ENCODE measurements around the gene CDYL.

Gene CDYL

DNA sequence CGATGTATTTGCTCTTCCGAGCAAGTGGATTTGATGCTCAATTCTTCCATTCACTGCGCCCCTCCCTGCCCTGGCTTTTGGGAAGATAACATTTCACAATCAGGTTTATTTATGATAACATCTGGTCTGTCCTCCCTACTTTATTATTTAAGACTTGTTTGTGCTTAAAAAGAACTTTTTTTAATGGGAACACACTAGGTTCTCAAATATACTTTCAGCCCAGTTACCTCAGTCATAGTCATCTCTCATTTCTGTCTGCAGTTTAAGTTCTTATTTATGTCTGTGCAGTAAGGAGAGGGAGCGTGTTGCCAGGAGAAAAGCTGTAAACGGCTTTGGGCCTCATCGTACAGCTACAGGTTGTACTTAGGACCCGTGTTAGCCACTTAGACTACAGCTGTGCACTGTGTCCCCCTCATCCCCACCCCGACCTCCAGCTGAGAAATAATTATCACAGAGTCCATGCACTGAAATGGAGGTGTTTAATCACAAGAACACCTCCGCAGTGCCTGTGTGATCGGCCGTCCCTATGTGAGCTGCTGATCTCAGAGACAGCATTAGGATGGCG lies 128.3 kb downstream of the CDYL start:
- in situ Hi-C loops (cut with MboI; ENCODE audit: low sequenced_read_pairs) = no loop called here

DNA sequence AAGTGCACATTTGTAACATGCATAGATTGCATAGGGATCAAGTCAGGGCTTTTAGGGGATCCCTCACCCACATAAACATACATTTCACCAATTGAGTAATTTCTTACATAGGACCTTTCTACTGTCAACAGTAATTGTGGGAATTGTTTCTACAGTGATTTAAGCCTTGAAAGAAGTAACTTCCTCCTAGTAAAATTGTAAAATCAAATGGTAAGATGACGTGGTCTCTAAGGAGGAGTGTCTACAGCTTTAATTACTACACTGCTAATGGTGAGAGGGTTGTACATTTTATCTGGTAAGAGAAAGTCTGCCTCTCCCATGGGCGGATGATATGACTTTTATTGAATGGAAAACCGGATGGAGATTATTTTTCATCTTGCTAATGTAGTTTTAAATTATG lies 129.6 kb downstream of the CDYL start:
- in situ Hi-C loops (cut with MboI; ENCODE audit: low sequenced_read_pairs) = no loop called here

DNA sequence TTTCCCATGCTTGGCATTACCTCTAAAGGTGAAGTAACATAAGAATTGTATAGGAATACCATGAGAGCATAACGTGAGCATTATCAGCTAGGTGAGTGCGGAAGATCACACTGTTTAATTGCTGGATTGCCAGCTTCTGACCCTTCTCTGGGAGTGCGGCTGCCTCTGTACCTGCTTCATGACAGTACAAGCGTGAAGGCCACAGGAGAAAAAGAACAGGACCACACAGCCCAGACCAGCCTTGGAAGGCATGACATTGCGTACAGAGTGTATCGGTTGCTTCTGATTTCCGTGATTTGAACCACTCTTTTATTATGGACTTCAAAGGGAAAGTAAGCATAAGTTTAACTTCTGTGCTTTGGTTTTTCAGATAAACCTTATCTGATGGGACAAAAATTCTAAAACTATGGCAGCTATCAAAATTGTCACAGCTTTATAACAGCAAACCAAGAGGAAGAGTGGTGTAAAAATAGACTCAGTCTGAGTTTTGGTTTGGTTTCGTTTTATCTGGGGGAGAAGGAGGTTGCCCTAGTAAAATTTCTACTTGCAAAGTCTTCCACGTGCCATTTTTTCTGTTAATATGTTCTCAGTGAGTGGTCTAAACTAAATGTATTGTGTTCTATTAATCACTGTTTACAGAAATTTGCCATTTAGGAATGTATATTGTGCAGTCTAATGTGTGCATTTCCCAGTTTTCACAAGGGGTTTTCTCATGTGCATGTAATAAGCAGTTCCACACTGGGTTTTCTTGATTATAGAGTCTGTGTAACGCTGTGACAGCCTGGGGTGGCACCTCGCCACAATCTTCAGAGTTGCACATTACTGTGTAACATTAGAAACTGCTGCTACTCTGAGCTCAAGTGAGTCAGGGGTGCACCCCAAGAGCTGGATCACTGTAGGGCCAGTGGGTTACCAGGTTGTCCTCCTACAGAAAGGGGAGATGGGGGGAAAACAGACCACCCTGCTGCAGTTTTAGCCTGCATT lies 130.4 kb downstream of the CDYL start:
- in situ Hi-C loops (cut with MboI; ENCODE audit: low sequenced_read_pairs) = no loop called here

DNA sequence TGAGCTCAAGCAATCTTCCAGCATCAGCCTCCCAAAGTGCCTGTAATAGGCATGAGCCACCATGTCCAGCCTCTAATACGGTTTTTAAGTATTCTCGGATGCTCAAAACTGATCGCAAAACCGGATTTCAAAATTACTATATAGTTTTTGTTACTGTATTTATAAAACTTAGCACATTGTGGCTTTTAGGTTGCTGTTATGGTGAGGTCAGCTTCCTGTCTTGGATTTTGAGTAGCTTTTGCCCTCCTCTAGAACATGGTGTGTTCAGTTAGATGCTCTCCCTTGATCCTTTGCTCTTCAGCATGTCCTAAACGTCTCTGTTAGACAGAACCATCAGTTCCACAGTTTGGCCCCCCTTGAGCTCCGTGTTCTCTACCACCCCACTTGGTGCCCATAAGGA lies 131.4 kb downstream of the CDYL start:
- in situ Hi-C loops (cut with MboI; ENCODE audit: low sequenced_read_pairs) = no loop called here

DNA sequence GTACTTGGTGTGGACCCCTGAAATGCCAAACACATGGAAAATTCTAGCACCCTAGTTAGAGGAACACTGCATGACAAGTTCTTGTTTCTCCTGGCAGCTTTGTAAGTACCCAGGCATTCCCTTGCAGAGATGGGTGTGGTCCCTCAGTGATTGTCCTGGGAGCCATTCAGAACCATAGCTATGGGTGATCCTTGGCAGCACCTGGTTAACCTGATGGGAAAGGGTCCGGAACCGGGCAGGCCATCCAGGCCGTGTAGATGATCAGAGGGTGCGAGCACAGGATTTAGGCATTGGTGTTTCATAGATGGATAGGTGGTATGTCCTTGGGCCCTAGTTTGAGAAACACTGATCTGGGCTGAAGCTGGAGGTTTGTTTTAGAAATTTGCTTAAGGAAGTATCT lies 131.9 kb downstream of the CDYL start:
- in situ Hi-C loops (cut with MboI; ENCODE audit: low sequenced_read_pairs) = no loop called here

DNA sequence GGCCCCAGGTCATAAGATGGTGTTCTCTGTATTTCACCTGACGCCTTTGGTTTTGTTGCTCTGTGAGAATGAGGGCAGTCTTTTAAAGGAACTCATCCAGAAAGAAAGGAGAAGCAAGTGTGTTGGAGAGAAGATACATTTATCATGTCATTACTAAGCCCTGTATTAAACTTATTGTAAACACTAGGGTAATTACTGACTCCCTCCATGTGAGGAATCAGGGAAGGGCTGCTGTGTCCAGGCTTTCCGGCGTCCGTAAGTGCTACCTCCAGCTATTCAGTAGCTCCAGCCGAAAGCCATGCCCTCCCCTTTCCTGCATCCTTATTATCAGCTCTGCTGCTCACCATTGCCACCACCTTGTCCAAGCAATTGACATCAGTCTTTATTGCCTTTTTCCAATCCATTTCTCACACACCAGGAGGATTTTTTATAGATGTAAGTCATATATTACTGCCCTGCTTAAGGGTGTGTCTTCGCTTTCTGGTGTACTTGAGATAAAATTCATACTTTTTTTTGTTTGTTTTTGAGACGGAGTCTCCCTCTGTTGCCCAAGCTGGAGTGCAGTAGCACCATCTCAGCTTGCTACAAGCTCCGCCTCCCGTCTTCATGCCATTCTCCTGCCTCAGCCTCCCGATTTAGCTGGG lies 133.0 kb downstream of the CDYL start:
- in situ Hi-C loops (cut with MboI; ENCODE audit: low sequenced_read_pairs) = no loop called here

DNA sequence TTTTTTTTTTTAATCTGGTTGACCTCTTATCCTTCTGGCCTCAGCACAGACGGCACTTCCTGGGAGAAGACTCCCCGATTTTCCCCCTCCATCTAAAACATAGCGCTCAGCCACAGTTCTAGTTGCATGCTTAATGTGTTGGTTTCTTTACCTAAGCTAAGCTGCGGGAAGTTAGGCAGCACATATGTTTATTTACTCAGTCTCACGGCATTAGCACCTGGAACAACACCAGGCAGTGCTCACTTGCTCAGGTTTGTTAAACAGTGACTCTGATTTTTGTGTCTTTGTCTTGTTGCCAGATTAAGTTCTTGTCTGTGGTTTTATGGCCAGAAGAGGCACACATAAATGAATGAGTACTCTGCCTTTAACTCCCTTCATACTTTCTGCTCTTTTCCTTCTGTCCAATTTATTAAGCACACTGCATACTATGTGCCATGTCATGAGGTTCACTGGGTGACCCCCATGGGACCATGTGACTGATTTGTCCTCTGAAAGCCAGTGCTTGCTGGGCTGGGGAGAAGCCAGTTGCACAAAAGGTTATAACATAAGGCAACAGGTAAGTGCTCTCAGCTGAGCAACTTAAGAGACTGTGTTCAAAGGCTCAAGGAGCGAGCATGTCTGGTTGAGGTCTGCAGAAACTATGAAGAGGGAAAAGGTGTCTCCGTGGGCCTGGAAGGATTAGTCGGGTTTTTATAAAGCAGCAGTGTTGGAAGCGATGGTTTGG lies 134.0 kb downstream of the CDYL start:
- in situ Hi-C loops (cut with MboI; ENCODE audit: low sequenced_read_pairs) = no loop called here

DNA sequence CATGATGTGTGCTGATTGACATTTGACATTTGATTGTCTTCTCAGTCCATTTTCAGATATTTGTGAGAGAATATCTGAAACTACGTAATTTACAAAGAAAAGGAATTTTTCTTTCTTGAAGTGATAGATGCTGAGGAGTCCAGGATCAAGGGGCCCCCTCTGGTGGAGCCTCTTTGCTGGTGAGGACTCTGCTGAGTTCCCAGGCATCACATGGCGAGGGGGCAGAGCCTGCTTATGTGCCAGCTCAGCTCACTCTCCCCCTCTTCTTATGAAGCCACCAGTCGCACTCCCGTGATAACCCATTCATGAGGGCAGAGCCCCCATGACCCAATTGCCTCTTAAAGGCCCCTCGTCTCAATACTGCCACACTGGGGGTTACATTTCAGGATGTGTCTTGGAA lies 136.4 kb downstream of the CDYL start:
- in situ Hi-C loops (cut with MboI; ENCODE audit: low sequenced_read_pairs) = no loop called here

DNA sequence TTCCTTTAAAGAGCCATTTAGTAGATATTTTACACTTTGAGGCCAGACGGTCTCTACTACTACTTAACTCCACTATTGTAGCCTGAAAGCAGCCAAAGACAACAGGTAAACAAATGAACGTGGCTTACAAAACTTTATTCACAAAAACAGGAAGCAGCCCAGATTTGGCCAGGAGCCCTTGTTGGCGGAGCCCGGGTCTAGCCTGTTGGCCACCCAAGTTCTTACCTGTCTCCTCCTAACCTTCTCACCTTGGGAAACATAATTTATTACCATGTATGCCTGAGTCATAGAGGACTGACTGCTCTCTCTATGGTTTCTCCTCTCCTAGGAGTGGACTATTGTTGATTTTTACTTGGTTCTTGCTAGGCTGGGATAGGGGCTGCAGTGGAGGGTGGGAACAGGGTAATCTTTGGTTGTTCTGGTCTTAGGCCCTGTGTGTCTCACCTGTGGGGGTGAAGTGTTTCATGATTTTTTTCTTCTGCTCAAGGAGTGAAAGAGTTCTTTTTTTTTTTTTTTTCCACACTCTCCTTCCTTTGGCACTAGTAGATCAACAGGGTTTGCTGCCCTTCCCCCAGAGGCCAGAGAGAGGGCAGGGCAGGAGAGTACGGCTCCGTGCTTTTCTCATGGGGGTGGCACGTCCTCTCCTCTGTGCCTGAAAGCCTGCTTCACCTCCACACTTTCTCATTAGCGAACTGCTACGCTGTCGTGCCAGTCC lies 137.7 kb downstream of the CDYL start:
- in situ Hi-C loops (cut with MboI; ENCODE audit: low sequenced_read_pairs) = no loop called here

DNA sequence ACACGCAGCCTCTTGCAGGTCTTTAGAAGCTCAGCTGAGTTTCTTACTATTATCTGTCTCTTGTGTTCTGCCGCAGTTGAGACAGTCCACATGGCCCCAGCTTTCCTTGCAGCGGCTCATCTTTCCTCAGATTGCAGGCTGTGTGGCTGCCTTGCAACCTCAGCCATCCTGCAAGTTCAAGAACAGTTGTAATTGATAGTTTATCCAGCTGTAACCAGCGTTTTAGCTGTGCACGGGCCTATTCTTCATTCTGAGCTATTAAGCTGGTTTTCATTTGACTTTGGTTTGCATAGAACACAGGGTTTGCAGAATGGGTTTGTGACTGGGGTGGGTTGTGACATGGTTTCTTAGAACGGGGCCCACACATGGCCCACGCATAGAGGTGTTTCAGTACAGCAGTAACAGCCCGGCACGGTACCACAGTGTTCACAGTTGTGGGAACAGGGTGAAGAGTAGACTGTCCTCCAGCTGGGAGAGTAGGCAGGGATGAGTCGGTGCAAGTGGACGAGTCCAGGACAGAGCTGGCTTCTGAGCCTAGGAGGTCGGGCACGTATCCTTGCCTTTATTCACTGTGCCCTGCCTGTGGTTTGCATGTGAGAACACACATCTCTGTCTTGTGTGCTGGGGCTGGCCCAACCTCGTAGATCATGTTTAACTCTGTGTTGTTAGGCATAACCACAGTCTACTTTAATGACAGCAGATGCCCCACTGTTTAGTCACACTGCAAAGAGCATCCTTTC lies 138.4 kb downstream of the CDYL start:
- in situ Hi-C loops (cut with MboI; ENCODE audit: low sequenced_read_pairs) = no loop called here

DNA sequence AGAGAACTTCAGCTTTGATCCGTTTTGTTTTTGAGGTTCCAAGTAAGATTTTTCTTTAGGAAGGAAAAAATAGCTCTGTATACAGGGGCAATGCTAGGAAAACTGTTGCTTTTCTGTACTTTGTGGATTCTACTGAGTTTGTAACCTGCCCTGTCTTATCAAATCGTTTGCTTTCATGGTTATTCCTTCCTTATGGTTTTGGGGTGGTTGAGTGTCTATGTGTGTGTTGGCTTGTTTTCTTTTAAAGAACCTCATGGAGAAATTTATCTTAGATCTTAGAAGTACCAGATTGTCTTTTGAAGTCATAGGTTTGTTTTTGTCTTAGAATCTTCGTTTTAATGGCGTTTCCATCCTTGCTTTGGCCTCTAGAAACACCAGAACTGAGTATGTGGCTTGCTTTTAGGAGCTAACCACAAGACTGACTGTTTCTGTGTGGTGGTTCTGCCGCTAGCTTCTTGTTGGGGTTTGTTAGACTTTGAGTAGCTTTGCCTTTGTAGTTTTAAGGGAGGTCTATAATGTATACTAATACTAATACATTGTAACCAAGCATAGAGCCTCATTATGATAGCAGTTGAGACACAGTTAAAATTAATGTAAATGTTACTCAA lies 140.9 kb downstream of the CDYL start:
- in situ Hi-C loops (cut with MboI; ENCODE audit: low sequenced_read_pairs) = no loop called here

DNA sequence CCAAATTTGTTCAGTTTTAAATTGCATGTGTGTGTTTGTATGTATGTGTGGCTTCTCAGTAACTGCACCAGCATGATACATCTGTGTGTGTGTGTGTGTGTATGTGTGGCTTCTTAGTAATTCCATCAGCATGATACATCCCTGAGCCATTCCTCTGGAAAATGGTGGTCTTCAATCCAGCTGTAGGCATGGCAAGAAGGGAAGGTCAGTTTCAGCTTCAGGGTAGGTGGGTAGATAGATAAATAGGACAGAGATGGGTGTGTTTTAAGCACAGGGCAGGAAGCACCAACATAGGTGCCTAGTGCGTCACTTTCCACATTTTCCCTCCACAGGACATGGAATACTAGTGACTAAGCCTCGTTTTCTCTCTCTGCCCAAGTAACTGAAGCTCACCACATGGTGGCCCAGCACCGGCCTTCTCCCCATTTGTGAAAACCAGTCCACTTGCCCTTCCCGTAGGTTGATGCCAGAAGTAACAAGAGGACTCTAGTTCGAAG lies 144.8 kb downstream of the CDYL start:
- in situ Hi-C loops (cut with MboI; ENCODE audit: low sequenced_read_pairs) = no loop called here

DNA sequence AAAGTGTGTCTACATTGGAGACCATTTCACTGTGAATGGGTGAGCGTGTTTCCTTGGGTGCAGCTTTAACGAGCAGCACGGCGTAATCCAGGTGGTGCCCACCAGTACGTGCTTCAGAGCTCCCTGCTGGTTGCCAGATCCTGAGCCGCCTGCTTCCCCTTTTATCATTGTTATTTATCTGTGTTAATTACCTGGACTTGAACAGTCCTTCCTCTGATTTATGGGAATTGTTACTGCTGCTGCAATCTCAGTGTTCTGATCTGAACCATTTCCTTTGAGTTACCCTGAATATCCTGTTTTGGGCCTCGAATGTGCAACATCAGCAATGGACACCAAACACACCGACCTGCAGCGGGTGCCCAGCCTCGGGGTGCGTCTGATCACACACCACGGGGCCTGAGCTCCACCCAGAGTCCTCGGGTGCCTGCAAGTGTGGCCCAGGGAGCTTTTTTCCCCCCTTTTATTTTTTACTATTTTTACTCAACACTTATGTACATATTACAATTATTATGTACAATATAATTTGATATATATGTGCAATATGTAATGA lies 146.4 kb downstream of the CDYL start:
- in situ Hi-C loops (cut with MboI; ENCODE audit: low sequenced_read_pairs) = no loop called here

DNA sequence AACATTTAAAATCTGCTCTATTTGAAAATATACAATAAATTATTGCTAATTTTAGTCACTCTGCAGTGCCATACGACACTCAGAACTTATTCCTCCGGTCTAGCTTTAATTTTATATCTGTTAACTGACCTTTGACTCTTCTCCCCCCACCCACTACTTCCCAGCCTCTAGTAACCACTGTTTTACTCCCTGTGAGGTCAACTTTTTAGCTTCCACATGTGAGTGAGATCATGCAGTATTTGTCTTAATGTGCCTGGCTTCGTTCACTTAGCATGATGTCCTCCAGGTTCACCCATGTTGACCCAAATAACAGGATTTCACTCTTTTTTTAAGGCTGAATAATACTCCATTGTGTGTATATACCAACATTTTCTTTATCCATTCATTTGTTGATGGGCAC lies 146.9 kb downstream of the CDYL start:
- in situ Hi-C loops (cut with MboI; ENCODE audit: low sequenced_read_pairs) = no loop called here

DNA sequence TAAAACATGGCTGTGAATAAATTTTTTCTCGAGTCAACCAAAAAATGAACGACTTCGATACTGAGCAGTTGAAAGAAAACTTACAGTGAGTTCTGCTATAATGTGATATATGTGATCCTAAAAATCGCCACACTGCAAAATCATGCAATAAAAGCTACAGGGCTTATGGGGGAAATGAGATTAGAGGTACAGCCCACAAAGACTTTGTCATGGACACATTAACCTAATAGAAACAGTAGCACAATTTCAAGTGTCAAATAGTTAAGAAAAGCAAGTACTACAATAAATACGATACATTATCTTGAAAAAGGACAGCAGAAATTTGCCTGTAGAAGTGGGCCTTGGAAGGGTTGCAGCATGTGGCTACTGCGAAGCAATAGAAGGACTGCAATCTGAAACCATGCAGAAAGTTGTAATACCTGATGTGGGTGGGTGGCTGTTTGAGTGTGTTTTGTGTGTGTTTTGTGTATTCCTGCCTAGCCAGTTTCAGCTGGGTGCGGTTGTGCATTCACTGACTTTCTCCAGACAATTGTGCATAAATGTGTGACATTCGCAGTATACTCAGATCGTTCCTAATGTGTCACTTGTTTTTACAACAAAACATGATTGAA lies 148.6 kb downstream of the CDYL start:
- in situ Hi-C loops (cut with MboI; ENCODE audit: low sequenced_read_pairs) = no loop called here

DNA sequence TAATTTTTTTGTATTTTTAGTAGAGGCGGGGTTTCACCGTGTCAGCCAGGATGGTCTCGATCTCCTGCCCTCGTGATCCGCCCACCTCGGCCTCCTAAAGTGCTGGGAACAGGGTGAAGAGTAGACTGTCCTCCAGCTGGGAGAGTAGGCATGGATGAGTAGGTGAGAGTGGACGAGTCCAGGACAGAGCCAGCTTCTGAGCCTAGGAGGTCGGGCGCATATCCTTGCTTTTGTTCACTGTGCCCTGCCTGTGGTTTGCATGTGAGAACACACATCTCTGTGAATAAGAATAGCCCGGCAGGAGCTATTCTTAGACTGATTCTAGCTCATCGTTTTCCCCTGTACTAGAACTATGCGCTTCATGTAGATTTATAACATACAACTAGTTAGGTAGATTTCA lies 149.4 kb downstream of the CDYL start:
- in situ Hi-C loops (cut with MboI; ENCODE audit: low sequenced_read_pairs) = no loop called here

DNA sequence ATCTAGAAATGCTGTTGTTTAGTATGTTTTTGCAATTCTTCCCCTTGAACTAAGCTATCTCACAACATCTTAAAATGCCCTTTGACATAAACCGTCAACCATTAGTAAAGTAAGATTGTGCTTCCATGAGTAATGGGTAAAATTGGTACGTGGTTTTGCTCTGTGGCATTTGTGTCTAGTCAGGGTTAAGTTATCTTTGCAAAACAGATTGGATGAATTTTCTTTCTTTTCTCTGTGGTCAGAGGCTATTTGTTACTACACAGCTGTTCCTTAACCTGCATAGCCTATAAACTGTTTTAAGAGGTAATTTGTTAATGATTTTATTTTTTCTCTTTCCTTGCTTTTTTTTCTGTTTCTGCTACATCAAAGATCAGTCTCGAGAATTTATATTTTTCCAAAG lies 152.2 kb downstream of the CDYL start:
- in situ Hi-C loops (cut with MboI; ENCODE audit: low sequenced_read_pairs) = no loop called here

DNA sequence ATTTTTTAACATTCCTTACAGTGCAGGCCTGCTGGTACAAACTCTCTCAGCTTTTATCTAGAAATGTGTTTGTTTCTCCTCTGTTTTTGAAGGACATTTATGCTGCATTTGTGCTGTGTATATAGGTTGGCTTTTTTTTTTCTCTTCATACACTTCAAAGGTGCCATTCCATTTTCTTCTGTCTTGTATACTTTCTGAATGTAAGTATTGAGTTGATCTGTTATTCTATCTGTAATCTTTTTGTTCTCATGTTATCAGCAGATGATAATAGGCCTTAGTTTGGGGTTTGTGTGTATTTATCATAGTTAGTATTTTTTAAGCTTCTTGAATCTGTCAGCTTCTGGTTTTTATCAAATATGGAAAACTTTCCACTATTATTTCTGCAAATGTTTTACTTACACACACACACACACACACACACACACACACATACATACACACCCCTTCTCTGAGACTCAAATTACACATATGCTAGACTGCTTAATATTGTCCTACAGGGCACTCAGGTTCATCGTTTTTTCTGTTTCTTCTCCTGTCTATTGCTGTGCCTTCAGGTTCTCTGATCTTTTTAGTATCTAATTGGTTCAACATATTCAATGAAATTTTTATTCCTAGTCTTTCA lies 153.0 kb downstream of the CDYL start:
- in situ Hi-C loops (cut with MboI; ENCODE audit: low sequenced_read_pairs) = no loop called here

All from HL-60/S4 treated with phorbol 12-myristate 13-acetate at 8.2 ng/mL for 4 days and 3 days (cell line).